Measurements from ENCODE around the gene SSBP3. TPM values are rescaled to one million over a fixed set of nuclear protein-coding genes. Genes with fewer than 3 reads are reported as not detected.
"Not testable (repeated sequence)": the region's sequence is repeated elsewhere in the genome, so short reads cannot be mapped to it uniquely, and the experiment has no call there.

The SSBP3 gene
- total RNA-seq, 1 experiment from 2014 or later, result 14.1 TPM

GRCh38 chr1:54350360-54350759, 55.8 kb downstream of the SSBP3 start:
- no peak for DNase-seq (ENCODE audit: low spot score)

GRCh38 chr1:54348700-54349021, 57.5 kb downstream of the SSBP3 start:
- DNase-seq (ENCODE audit: low spot score), result no peak

- DNase-seq (ENCODE audit: low spot score), result no peak
Measured at GRCh38 chr1:54347955-54348699, 58.1 kb downstream of the SSBP3 start.

- DNase-seq (ENCODE audit: low spot score), result no peak
Measured at GRCh38 chr1:54347261-54347954, 58.8 kb downstream of the SSBP3 start.

GRCh38 chr1:54345548-54345947, 60.6 kb downstream of the SSBP3 start:
- not testable (repeated sequence) for DNase-seq (ENCODE audit: low spot score)

GRCh38 chr1:54345116-54345515, 61.1 kb downstream of the SSBP3 start:
- no peak for DNase-seq (ENCODE audit: low spot score)

- no peak for DNase-seq (ENCODE audit: low spot score)
Measured at GRCh38 chr1:54342742-54343687, 63.2 kb downstream of the SSBP3 start.

- no peak for DNase-seq (ENCODE audit: low spot score)
Measured at GRCh38 chr1:54342288-54342687, 63.9 kb downstream of the SSBP3 start.

GRCh38 chr1:54341763-54342162, 64.4 kb downstream of the SSBP3 start:
- no peak for DNase-seq (ENCODE audit: low spot score)

- no peak for DNase-seq (ENCODE audit: low spot score)
Measured at GRCh38 chr1:54340878-54341277, 65.3 kb downstream of the SSBP3 start.

- DNase-seq (ENCODE audit: low spot score), result no peak
Measured at GRCh38 chr1:54340434-54340833, 65.8 kb downstream of the SSBP3 start.

GRCh38 chr1:54339126-54339525, 67.1 kb downstream of the SSBP3 start:
- DNase-seq (ENCODE audit: low spot score), result no peak

- no peak for DNase-seq (ENCODE audit: low spot score)
Measured at GRCh38 chr1:54338464-54338863, 67.7 kb downstream of the SSBP3 start.

GRCh38 chr1:54337928-54338327, 68.3 kb downstream of the SSBP3 start:
- no peak for DNase-seq (ENCODE audit: low spot score)

GRCh38 chr1:54337034-54337433, 69.2 kb downstream of the SSBP3 start:
- DNase-seq (ENCODE audit: low spot score), result no peak

GRCh38 chr1:54336116-54336515, 70.1 kb downstream of the SSBP3 start:
- DNase-seq (ENCODE audit: low spot score), result no peak

- peak; percentile 96 for DNase-seq (ENCODE audit: low spot score)
Measured at GRCh38 chr1:54335755-54336108, 70.5 kb downstream of the SSBP3 start.

GRCh38 chr1:54335011-54335754, 71.0 kb downstream of the SSBP3 start:
- DNase-seq (ENCODE audit: low spot score), result no peak

- DNase-seq (ENCODE audit: low spot score), result no peak
Measured at GRCh38 chr1:54332781-54333585, 73.2 kb downstream of the SSBP3 start.

- DNase-seq (ENCODE audit: low spot score), result no peak
Measured at GRCh38 chr1:54331843-54332463, 74.2 kb downstream of the SSBP3 start.
